Raji (cell line): ENCODE data around the gene FCHSD2.
A peak's percentile ranks its signal among the peaks of the same experiment; 100 is the strongest.

ENCODE experiments used
- POLR2A ChIP-seq: IDR thresholded peaks from 2 replicates; pipeline ENCODE4 v1.6.1; 2011; ENCODE audit warnings: low read depth, low read length, control low read depth; ENCODE audit not compliant: insufficient read depth

Gene FCHSD2

DNA sequence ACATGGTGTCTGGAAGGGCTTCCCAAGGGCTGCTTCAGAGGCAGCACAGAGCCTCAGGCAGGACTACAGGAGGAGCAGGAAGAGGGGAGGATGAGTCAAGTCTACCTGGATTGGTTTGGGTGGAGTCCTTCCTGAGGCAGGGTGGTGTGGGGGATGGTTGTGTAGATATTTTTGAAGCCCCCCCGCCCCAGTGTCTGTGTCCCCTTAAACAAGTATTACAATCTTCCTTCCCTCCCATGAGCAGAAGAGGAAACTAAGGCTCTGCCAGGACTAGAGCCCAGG is 34.7 kb upstream of the FCHSD2 start:
- no peak for TF ChIP-seq POLR2A

DNA sequence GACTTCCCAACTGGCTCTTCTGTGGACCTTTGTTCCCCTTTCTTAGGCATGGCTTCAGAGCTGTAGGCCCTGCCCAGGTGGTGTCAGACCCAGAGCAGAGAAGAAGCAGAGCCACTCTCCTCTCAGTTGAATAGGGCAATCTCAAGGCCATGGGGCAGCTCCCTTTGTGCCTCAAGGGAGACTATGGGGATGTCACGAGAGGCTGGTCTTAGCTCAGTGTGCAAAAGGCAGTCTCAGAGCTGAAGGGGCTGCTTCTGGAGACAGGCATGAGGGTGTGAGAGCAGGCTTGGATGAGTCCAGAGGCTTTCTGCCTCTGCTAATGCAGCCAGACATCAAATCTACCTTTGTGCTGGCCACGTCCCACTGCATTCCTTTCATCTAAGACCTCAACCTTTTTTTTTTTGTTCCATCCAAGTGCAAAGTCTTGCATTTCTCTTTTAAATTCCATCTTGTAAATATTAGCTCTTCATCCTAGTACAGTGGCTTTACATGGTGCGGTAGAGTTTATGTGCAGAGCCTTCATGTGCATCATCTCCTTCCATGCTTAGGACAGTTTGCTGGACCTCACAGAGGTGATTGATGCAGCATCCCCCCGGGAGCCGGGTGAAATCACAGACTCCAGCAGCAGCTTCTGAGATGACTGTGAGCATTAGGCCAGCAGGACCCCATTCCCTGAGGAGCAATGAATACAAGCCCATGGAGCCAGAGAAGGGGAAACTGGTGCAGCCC is 34.2 kb upstream of the FCHSD2 start:
- no peak for TF ChIP-seq POLR2A

DNA sequence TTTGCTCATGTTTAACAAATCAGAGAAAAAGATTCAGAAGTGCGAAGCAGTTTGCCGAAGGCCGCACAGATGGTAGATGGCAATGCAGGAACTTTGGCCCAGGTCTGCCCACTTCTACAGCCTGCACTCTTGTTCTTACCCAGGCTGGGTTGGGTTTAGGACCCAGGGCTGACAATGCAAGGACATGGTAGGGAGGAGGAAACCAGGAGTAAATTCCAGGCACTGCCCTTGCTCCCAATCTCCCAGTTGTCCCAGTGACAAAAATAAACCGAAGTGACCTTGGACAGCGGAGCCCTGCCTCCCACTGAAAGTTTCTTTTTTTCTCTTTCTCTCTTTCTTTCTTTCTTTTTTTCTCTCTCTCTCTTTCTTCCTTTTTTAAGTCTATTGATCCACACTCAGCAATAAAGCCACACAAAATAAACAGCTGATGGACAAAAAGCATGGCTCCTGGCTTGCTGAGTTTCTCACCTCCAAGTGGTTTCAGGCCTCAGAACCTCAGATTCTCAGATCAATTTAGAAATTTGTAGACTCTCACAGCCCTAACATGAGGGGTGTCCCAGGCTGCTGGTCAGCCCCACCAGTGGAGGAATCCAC is 33.5 kb upstream of the FCHSD2 start:
- no peak for TF ChIP-seq POLR2A

DNA sequence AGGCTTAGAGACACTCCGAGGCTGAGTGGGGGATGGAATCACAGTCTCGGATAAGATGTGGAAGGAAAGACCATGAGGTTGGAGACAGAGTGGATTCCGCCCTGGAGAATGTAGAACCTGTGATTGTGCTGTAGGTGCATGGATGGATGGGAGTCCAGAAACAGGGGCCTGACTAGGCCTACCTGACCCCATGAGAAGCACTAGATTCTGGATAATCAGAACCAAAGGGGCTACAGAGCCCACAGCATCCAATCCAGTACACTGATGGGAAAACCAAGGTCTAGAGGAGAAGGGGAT is 32.3 kb upstream of the FCHSD2 start:
- no peak for TF ChIP-seq POLR2A

DNA sequence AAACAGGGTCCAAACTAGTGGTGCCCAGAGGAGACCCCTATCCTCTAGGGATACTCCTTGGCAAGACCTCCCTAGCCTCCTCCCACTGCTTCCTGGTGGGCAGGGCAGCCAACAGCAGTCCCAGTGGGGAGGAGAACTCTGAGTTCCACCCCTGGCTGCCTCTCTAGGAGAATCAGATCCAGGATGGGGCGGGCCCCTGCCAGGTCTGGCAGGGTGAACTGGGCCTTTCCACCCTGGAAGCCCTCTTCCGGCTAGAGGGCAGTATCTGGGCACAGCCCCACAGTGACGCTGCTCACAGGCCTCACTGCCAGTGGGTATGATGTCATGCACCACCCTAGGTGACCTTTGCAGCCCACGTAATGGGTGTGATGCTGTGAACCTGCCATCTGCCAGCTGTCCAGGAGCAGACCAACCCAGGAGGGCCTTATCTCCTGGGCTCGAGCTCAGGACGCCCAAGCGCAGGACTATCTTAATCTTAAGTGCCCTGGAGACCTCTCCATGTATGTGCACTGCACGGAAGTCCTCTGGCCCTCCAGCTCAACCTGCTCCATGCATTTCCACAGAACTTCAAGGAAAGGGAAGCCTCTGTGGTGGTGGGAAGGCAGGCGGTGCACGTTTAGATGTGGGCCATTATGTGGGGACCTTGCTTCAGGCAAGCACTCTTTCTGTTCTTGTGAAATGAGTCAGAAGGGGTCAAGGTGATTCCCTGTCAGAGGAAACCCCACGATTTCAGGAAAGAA is 31.8 kb upstream of the FCHSD2 start:
- TF ChIP-seq POLR2A: no peak

DNA sequence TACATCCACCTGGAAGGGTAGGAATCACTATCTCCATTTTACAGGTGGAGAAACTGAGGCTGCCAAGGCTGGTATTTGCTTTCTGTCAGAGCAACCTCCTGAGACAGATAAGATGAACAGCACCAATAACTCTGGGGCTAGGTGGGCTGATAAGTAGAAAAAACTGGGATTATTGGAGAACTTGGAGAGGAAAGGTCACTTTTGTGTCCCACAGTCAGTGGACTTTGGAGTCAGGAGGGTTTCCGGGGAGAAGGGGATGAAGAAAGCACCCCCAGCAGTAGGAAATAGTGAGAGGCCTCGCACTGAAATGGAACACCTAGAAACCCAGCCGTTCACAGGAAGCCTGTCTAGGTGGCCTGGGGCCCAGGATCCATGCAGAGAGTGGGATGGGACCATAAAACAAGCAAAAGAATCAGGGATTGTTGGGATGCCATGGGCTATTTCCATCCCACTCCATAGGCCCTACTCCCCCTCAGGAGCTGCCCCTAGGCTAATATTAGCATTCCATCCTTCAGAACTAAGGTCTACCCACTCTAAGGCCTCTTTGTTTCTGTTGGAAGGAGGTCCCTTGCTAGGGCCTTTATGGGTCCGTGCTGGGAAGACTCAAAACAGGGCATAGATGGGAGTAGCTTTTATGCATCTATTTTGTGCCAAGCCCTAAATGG is 31.0 kb upstream of the FCHSD2 start:
- no peak for TF ChIP-seq POLR2A

DNA sequence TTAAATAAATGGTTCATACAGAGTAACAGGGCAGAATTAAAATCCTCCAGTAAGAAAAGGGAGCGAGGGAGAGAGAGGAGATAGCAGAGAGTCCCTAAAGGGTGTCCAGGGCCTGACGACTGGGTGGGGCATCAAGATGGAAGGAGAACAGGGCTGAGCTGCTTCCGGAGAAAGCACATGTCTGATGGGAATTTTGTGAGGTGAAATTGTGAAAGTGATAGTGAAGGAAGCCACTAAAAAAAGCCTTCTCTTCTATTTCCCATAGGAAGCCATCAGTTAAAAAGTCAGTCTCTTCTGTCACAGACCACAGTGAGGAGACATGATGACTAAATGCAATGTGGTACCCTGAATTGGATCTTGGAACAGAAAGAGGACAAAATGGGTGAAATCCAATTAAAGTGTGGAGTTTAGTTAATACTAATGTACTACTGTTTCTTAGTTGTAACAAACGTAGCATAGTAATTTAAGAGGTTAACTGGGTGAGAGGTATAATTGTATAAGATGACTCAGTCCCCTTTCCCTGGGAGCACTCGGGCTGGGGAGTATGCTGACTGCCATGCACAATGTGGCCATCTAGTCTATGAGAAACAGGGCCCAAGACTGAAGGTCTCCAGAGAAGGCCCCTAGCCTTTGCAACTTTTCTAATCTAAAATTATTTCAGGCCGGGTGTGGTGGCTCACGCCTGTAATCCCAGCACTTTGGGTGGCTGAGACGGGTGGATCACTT is 29.5 kb upstream of the FCHSD2 start:
- TF ChIP-seq POLR2A: no peak

DNA sequence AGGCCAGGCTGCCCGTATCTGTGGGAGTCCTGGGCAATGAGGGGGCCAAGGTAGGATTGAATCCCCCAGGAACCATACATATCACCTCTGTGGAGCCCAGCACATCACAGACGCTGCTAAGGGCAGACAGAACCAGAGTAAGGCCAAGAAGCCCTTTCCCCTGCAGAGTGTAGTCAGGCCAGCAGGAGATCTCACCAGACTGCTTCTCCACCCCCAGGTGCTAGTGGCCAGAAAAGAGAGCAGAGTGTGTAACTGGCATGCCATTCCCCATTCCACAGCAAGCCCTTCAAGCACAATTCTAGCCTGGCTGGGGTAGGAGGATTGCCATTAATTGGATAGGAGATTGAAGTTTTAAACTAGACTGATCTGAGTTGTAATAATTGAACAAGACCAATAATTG is 28.0 kb upstream of the FCHSD2 start:
- TF ChIP-seq POLR2A: no peak

DNA sequence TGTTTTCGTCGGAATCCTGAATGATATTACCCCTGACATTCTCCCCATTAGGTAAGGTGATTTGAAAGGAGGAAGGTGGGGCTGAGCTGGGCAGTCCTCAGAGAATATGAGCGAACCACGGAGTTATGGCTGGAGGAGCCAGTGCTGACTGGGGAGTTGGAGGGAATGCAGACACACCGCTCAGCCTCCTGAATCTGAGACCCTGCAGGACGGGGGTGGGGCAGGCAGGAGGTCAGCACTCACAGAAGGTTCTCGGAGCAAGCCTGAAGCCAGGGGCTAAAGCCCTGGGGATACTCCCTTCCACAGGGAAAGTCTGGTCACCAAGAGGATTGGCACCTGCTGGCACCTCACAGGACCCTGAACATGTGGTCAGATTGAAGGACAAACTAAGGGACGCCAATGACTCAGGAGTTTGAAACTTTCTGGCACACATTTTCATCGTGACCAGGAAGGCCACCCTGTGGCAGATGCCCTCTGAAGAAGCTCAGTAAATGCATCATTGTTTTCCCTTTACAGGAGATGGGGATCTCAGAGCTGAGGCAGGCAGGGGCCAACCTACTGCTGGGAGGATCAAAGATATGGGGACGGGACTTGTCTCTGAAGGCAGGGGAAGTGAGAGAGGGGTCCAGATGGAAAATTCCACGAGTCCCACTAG is 26.9 kb upstream of the FCHSD2 start:
- TF ChIP-seq POLR2A: no peak

DNA sequence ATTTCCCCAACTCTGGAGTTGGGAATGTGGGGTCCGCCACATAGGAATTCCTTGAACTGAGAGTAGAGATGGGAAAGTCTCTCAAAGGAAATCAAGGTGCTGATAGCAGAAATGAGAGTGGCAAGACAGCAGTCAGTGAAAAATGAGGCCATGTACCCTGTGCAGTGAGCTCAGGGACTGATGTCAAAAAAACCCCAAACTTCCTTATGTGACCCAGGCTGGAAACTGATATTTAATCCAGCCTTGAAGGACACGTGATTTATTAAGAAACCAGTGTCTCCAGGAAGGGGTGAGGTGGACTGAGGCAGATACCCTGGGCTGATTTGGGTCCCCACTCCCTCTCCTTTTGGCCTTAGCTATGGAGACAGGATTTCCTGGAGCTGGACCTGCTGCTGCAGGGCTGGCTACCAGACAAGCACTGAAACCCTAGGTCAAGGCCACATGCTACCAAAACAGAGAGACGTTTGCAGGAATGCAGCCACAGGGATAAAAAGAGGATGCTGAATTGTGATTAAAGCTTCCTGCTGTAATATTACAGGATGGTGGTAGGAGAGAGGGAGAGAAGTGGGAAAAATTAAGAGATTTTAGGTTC is 25.3 kb upstream of the FCHSD2 start:
- no peak for TF ChIP-seq POLR2A

DNA sequence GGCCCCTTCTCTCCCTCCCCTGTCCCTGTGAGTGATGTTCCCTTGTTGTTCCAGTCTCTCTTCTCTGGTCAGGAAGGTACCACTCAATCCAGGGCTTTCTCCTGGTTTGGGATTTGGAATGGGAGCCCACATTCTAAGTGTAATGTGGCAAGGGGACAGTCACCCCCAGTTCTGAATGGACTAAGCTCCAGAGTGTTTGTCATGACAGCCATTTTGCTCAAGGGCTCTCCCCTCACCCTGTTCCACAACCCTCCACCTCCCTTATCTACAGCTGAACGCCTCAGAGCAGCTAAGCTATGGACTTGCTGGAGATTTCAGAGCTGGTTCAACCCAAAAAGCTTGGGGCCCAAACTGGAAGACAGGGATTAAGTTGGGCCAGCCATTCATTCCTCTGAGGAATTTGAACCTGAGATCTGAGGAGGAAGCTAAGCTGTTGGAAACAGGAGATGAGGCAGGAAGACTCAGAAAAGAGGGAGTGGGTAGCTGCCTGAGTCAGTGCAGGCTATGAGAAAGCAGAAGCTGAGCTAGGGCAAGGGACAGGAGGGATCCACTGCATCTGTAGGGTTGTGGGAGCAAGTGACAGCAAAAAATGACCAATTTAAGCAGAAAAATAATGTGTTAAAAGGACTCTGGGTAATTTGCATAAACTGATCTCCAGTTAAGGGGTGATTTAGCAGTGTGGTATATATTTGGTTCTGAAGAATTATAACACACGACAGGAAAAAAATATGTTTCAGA is 22.9 kb upstream of the FCHSD2 start:
- TF ChIP-seq POLR2A: peak; percentile 32; the same call in 1 of the 2 replicates

DNA sequence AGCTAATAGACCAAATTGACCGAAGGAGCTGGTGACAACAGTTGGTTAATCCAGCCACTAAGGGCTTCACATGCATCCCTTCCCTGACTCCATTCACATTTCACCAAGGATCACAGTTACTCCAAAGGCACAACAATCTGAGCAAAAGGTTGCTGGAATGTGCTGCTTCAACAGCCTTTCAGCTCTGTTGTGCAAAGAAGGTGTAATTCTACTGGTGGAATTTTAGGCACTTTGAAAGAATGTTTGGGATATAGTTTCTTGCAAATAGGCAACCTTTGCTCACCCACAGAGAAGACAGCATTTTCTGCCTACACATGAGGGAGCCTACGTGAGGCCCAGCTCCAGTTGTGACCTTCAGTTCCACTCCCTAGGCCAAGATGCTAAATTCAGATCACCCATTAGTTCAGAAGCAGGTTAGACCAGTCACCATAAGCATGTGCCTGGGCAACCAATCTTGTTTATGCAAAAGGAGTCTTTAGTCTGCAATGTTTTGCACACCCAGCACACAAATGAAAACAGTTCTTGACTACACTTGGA is 21.6 kb upstream of the FCHSD2 start:
- TF ChIP-seq POLR2A: no peak

DNA sequence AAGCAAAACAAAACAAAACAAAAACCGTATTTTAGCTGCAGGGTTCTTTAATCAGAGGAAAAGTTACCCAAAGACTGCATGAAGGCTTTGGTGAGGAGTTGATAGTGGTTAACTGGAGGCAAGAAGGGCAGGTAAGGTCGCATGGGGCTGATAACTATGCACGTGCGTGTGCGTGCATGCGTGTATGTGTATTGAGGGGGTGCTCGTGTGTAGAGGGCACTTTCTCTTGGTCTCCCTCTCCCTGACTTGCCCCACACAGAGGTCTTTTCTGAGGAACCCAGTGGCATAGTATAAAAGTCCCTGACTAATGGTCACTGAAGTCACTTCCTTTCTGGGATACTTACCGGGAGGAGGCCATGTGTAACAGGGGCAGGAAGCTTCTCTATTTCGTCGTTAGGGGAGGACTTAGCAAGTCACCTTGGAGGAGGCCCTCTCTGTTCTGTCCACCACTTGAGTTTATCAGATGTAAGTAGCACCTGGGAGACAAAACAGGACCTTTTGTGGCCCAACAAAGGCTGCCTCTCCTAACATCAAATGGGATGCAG is 20.1 kb upstream of the FCHSD2 start:
- no peak for TF ChIP-seq POLR2A

DNA sequence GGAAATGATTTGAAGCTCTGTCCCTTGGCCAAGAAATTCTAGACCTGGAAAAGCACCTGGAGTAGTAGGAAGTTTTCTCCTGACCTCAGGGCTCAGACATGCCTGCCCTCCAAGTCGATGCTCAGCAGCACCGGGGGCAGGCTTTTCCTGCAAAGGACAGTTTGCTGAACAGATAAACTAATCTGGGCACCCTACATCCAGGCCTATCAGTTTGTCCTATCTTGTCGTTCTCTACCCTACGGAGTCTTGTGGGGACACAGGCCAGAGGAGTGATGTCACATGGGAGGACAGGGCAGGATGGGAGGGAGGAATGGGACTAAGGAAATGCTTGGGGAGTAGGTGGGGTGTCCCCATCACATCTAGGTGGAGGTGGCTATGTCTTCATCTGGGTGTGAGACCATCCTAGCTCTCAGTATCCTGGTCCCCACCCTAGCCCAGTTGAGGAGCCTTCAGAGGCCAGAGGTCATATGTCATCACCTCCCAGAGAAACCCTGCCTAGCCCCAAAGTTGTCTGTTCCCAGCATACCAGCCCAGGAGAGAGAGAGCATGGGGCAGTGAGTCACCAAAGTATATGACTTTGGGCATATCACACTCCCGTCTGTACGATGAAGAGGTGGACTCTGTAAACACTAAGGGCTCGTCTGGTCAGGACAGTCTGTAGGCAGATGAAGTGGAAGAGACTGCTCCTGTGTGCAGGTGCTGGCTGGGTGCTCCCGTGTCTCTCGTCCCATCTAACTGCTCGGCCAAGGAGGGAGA is 18.1 kb upstream of the FCHSD2 start:
- TF ChIP-seq POLR2A: no peak
